Raji (cell line): ENCODE data around the gene ZMYM5.
A peak's percentile ranks its signal among the peaks of the same experiment; 100 is the strongest.

Experiments used
- POLR2A ChIP-seq: IDR thresholded peaks from 2 replicates; pipeline ENCODE4 v1.6.1; 2011; ENCODE audit warnings: low read depth, low read length, control low read depth; ENCODE audit not compliant: insufficient read depth

Gene ZMYM5

DNA sequence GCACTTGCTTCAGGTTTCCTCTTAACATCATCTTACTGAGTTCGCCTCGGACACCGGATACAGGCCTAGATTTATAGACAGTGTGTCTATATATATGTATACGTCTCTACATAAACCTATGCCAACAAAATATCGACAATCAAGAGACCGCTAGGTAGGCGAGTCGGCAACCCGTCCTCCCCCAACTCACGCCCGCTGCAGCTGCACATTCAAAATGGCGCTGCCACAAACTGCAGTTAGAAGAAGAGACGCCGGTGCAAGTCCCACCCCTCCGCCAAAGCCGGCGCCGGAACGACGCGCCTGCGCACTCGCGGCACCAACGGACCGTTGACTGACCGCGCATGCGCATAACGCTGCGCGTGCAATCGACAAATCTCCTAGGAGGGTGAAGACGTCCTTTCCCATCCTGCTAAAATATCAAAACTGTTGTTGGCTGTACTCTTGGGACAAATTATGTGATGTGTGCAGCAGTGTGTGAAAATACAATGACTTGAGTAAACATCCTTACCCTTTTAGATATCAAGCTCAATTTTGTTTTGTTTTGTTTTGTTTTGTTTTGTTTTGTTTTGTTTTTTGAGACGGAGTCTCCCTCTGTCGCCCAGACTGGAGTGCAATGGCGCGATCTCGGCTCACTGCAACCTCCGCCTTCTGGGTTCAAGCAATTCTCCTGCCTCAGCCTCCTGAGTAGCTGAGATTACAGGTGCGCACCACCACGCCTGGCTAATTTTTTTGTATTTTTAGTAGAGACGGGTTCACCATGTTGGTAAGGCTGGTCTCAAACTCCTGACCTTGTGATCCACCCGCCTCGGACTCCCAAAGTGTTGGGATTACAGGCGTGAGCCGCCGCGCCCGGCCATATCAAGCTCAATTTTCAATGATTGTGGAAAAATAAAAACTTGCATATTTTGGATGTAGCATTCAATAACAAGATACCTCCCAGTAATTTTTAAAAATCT lies 80.4 kb downstream of the ZMYM5 start, which contains the start of gene PSPC1:
Gene PSPC1 (minus strand): TSS at position 219 of the 956 bp plus-strand sequence. CDS start 188 bp downstream, at position 31.
- peak; percentile 98 for TF ChIP-seq POLR2A

DNA sequence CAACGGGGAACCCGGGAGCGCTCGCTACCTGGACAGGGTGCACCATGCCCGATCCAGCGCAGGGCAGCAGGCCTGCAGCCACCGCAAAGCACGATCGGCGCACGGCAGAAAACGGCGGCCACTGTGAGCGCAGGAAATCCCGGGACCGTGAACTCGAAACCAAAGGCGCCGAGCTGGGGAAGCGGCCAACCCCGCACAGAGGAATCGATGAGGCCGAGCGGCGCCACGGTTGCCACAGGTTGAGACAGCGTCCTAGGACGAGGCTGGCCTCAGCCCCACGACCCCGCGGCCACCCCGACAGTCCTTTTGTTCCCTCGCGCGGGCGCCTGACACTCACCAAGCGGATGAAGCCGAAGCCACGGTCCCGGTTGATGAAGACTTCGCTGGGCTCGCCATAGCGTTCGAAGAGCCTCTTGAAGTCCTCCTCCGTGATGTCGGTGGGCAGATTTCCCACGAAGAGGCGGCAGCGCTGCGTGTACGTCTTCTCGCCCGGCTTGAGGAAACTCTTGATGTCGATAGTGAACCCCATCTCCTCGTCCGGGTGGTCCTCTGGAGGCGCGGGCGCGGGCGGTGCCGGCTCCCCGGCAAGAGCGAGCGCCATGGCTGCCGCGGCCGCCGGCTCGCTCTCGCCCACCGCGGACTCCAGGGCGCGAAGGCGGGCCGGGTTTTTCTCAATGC lies 81.3 kb downstream of the ZMYM5 start:
- no peak for TF ChIP-seq POLR2A

DNA sequence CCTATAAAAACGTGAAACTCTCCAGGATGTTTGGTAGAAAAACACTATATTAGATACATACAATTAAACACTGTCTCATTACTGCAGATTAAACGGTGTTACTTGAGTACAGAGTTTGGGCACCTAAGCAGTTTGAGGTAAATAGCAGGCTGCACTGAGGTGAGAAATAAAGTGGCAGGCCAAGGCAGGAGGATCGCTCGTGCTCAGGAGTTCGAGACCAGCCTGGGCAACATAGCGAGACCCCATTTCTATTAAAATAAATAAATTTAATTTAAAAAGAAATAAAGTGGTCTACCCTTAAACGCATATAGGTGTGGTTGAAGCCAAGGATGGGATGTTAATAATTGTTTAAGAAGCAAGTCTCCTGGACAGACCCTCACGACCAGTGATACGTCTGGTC lies 81.9 kb downstream of the ZMYM5 start:
- no peak for TF ChIP-seq POLR2A
